NCI-H748 (cell line): ENCODE results near the gene CCDC70.
"Not testable (repeated sequence)": the region's sequence is repeated elsewhere in the genome, so short reads cannot be mapped to it uniquely, and the experiment has no call there.

Experiments used
- DNase-seq: peaks from one replicate; lab custom pipeline; 2025; ENCODE audit not compliant: unreplicated experiment; lab: John Stamatoyannopoulos, UW

CCDC70 gene

GRCh38 chr13:51905787-51906186 lies 44.0 kb downstream of the CCDC70 start:
- no peak for DNase-seq

DNA sequence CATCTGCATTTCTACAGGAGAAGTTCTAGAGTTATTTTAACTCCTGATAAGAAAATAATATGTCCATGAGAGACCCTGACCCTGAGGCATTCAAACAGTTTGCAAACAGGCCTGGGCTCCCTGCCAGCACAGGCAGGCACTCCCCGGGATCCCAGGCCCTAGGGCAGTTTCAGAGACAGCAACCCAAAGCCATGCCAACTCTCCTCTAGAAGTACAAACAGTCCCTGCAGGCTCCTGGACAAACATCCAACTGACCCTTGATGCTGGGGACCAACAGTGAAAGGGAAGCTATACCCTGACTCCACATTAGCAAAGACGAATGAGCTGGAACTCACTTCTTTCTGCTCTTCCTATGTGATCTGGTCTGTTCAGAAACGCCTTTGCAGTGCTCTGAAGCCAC lies 44.8 kb downstream of the CCDC70 start:
- peak; percentile 28 for DNase-seq

GRCh38 chr13:51907040-51907732 lies 45.4 kb downstream of the CCDC70 start:
- DNase-seq: no peak

DNA sequence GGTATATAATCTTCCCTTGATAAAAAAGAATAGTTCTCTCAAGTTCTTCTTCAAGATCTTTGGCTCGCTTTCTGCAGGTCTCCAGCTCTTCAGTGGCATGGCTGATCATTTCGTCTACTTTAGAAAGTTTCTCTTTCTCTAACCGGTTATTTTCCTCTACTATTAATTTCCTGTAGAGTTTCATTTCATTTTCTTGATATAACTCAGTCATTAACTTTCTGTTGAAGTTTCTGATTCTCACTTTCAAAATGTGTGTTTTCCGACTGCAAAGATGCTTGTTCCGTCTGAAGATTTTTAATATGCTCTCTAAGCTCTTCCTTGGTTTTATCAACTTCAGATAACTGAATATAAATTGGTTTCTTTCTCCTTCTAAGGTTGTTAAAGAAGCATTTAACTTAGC lies 47.5 kb downstream of the CCDC70 start:
- DNase-seq: not testable (repeated sequence)

- no peak for DNase-seq
Observed at GRCh38 chr13:51910508-51910907, 48.7 kb downstream of the CCDC70 start.

GRCh38 chr13:51912091-51912490 lies 50.3 kb downstream of the CCDC70 start:
- DNase-seq: peak; percentile 85

DNA sequence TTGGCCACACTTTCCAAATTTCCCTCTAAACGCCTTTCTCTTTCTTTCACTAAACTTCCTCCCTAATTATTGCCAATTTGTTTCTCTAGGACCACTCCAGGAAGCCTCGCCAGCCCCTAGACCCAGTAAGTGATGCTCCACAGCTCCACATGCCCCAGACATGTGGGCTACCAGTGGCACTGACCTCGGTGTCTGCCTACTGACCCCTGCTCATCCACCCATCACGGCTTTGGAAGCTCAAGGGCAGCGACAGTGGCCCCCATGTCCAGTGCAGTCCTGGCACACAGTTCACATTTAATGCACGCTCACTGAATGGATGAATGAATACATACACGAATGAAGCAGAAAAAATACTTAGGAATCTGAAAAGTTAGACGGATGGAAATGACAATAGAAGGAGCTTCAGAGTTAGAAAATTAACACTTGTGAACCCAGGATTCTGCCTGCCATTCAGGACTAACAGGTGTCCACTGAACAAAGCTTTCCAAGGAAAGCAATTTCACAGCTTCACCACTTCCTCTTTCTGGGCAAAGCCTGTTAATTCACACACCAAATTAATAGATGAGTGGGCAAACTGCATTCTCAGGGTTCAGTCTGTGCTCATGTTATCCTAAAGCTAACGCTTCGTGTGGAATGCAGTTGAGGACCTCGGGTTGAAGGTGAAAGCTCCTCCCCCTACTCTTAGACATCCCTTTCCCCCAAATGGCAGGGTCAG lies 50.9 kb downstream of the CCDC70 start:
- DNase-seq: peak; percentile 8

GRCh38 chr13:51913421-51914136 lies 51.8 kb downstream of the CCDC70 start:
- peak; percentile 36 for DNase-seq

DNA sequence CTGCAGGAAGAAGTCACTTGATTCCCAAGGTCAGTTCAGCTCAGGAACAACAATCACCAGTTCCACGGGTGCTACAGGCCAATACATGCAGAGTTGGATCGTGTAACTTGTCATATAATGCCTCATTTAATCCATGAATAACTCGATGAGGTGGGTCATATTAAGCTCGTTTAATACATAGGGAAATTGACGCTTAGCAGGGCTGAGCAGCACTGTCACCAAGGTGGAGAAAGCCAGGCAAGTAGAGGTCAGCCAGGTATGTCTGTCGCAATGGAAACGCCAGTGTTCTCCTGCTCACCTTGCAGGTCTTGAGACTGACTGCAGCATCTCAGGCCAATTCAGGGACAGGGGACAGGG lies 52.3 kb downstream of the CCDC70 start:
- DNase-seq: no peak
